ENCODE measurements around the gene PPP6R1.
A peak's percentile ranks its signal among the peaks of the same experiment; 100 is the strongest.

PPP6R1 gene

GRCh38 chr19:55259540-55260210, 858 bp upstream of the PPP6R1 start:
- ATAC-seq (no peak), DNase-seq (no peak)

DNA sequence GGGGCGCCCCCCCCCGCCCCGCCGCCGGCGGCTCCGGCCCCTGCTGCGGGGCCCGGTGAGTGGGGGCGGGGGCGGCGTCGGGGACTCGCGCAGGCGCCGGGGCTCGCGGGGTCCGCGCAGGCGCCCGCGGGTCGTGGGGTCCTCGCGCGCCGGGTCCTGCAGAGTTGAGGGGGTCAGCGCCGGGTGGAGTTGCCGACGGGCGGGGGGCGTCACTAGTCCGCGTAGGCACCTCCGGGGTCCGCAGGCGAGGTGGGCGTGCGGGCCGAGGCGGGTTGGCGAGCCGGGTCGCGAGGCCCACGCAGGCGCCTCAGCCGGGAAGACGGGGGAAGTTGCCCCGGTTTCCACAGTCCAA, 365 bp downstream of the PPP6R1 start:
- DNase-seq: peak; percentile 66

DNA sequence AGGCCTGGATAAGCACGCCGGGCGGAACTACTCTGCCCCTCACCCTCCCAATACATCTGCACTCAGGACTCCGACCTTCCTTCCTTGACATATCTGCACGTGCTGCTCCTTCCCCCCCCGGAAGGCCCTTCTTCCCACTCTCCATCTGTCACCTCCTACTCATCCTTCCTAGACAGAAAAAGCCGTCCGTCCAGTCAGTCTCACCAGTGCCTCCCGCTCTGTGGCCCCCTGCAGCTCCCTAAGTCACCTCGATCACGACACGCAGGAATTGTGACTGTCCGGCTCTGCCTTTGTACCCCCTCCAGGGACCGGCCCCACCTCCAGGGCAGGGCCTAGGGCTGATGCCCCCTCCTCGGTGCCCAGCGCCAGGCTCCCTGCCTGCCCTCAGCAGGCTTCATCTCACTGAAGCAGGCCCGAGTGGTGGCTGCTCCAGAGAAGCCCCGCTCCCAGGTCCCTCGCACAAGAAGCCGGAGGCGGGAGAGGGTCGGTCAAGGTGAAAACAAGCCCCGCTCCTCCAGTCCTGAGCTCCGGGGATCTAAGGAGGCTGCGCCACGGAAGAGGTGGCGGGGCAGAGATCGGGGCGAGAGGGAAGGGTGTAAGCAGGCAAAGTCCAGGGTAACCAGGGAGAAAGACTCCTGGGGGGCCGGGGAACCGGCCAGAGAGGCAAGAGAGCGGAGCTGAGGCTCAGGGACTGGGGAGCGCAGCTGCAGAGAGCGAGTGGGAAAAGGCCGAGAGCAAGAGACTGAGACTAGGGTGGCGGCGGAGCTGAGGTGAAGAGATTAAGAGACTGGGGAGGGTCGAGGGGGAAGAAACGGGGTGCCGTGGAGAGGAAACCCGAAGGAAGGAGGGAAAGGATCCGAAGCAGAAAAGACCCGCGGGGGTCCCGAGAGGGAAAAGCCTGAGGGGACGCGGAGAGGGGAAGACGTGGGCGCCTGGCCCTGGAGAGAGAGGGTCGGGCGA, 1.1 kb downstream of the PPP6R1 start:
- no peak for ATAC-seq
- DNase-seq: peak; percentile 47

More for the DNA sequence above, 365 bp downstream of the PPP6R1 start:
- ATAC-seq: peak; percentile 3

- DNase-seq (peak; percentile 31), ATAC-seq (no peak)
These were observed 2.0 kb downstream of the PPP6R1 start for GRCh38 chr19:55256562-55257460.

DNA sequence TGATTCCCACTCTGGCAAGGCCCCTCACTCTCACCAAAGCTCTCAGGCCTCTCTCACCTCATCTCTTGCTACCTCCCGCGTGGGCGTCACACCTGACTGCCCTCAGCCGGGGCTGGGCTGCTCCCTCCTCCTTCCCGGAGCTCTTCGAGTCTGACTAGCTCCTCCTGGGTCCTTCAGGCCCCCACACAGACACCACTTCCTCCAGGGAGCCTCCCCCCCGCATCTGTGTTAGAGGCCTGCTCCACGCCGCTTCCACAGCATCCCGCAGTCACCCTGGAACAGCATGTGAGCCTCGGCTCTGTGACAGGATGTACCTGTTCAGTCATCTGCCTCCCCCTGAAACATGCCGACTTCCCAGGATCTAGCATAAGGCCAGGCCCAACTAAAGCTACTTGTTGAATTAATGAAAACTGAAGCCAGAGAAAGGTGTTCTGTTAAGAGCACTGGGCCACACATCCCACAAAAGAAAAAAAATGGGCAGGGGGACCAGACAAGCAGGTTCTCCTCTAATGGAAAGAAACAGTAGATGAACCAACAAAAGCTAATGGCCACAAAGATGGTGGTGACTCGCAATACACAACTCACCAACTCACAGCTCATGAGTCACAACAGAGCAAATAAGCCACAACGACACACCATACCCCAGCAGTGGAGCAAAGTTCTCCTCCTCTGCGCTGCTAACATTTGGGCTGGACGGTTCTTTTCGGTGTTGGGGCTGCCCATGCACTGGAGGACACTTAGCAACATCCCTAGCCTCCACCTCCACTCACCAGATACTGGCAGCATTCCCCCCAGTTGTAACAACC, 3.0 kb downstream of the PPP6R1 start:
- DNase-seq: peak; percentile 76
- peak; percentile 24 for ATAC-seq

GRCh38 chr19:55254625-55254977, 4.2 kb downstream of the PPP6R1 start:
- no peak for DNase-seq
- no peak for ATAC-seq

DNA sequence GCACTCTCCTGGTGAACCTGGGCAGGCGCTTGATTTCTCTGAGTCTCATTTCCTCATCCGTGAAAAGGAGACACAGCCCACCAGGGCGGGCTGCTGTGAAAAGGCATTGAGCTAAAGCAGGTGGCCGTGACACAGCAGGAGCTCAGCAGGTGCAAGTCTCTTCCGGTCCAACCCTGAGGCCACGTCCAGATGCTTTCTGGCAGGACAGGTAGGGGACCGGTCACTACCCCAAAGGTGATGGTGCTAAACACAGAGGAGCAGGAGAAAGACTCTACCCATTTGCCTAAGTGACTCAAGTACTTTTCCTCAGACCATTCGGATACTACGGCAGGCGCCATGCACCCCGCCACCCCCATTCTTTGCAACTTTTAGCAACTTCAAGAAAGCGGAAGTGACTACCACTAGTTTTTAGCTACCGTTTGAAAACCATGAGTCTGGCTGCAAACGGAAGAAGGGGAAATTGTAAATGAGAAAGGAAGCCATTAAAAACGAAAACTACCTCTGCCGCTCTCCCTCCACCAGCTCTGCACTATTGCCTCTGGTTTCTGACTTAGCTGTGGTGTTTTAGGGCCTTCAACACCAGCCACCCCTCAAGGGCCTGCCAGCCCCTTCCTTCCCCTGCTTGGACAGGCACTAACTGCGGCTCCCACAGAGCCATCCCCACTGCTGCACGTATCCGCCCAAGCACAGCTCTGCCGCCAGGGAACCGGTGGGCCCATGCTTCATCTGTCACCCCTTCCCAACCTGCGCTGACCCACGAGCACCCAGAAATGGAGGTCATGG, 4.8 kb downstream of the PPP6R1 start:
- ATAC-seq (peak; percentile 10), DNase-seq (peak; percentile 59)

DNA sequence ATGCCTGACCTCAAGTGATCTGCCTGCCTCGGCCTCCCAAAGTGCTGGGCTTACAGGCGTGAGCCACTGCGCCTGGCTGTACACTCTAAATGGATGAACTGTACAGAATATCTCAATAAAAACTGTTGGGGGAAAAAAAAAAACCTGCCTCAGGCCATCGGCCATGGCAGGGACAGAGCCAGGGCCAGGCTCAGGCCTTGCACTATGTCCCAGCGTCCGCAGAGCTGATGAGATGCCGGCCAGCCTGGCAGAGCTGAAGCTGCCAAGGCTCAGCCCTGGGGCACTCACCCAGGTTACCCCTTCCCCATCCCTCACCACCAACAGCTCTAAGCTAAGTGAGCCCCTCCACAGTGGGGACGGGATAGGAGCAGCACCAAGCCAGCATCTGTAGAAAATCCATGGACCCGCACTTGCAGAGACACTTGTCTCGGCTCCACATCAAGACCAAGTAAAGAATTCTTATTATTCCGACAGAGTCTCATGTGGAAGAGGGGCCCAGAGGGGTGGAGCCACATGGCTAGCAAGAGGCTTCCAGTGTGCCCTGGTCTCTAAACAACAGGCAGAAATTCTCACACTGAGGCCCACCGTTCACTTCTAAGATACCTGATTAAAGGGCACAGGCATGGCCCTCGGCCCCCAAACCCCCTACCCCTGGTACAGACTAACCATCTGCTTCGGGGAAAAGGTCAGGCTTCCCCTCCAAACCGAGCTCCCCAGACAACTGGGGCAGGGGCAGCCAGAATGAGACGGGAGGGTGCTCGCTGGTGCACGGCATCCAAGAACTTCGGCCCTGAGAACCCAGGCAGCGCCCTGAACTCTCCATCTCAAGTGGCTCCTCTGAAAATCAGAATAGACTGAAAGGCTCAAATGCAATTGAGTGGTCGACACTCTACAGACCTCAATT, 5.8 kb downstream of the PPP6R1 start:
- DNase-seq (peak; percentile 24), ATAC-seq (no peak)

DNA sequence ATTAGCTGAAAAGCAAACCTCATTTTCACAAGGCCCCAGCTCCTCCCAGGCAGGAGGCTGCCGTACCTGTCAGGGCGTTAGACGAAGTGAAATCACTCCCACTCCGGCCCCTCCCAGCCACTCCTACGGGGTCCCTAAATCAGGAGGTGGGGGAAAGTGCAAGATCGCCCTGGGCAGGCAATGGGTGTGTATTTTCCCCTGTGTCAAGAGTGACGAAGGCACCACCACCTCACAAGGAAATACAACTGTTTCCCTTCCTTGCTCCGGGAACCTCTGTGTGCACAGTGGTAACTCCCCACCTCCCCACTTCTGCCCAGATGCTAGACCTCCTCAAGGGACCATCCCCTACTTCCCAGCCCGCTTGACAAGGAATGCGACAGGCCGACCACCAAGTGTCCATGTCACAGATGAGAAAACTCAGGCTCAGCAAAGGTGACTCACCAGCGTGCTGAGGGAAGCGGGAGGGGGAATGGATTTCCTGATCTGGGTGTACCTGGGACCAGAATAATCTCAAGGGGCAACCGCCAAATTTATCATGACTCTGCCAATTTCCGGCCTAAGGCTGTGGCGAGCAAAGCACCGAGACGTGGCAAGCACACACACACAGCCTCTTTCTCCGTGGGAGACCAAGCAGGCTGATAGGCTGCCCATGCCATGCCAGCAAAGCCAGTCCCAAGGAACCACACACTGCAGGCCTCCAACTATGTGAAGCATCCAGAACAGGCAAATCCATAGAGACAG, 7.3 kb downstream of the PPP6R1 start:
- ATAC-seq (peak; percentile 44), DNase-seq (peak; percentile 62)

GRCh38 chr19:55250262-55251036, 8.4 kb downstream of the PPP6R1 start:
- no peak for ATAC-seq

DNA sequence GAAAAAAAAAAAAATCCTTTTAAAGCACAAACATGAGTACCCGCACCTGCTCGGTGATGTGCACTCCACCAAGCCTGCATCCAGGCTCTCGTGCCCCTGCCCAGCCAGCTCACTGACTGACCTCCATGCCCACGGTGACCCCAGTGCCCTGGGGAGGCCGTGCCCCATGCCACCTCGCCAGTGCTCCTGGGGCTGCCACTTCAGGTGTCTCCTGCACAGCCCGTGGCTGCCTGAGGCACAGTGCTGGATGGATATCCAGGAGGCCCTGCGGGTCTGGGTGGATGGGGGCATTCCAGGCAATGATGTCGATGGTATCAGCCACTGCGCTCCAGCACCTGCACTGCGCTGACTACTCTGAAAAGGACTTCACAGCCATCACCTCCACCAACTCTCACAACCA, 9.0 kb downstream of the PPP6R1 start:
- DNase-seq (no peak), ATAC-seq (no peak)

More at GRCh38 chr19:55250262-55251036, 8.4 kb downstream of the PPP6R1 start:
- DNase-seq: no peak

- ATAC-seq: no peak
- DNase-seq: no peak
These were observed 10.1 kb downstream of the PPP6R1 start for GRCh38 chr19:55248704-55249103.

DNA sequence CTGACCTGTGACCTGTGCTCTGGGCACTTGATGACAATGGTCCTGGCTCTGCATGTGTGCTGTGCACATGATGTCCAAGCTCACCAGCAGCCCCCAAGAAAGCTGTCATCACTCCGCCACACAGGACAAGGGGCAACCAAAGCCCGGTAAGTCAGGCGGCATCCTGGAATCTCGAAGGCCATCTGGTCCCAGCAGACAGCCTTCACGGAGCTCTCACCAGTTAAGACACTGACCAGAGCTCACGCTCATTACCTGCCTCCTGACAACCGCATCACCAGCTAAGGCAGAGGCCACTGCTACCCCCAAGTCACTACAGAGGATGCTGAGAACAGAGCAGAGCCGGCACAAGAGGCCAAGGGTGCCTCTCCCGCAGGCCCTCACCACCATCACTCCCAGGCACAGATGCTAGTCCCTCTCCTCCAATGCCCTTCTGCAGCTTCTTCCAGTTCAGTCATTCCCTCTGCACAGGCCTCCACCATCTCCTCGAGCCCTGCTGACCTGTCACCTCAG, 10.6 kb downstream of the PPP6R1 start:
- DNase-seq (no peak), ATAC-seq (no peak)

GRCh38 chr19:55247621-55248099, 11.2 kb downstream of the PPP6R1 start:
- ATAC-seq (no peak), DNase-seq (no peak)

DNA sequence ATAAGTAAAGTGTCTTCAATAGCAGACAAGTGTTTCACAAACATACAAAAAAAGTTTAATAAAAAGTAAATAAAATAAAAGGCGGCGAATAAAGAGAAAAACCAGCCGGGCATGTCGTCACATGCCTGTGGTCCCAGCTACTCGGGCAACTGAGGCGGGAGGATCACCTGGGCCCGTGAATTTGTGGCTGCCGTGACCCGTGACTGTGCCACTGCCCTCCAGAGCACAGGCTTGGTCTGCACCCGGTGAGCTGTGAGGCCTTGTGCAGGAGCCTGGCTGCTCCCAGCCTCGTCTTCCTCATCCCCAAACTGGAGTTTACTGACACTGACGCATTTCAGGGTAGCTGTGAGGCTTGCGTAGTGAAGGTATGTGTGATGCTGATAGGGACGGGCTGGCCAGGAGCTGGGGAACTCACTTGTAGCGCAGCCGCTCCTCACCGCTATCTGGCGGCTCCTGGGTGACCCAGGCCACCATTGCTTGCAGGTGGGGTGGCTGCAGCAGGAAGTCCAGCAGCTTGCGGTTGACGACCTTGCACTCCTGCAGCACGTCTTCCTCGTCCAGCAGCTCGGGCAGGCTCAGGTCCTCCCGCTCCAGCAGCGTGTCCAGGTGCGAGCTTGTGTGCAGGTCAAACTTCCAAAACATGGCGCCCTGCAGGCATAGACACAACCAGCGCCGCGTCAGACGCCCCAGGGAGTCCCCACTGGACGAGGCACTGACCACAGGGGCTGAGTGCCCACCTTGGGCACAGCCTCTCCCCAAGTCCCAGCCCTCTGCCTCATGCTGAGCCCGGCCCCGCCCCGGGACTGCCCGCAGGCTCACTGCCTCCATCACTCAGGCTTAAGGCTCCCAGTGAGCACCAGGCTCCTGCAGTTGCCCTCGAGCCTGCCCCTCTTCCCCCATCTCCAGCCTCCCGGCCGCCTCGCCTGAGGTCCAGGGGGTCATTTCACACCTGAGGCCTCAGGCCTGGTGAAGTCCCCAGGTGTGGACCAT, 12.1 kb downstream of the PPP6R1 start:
- DNase-seq: no peak
- ATAC-seq: no peak

DNA sequence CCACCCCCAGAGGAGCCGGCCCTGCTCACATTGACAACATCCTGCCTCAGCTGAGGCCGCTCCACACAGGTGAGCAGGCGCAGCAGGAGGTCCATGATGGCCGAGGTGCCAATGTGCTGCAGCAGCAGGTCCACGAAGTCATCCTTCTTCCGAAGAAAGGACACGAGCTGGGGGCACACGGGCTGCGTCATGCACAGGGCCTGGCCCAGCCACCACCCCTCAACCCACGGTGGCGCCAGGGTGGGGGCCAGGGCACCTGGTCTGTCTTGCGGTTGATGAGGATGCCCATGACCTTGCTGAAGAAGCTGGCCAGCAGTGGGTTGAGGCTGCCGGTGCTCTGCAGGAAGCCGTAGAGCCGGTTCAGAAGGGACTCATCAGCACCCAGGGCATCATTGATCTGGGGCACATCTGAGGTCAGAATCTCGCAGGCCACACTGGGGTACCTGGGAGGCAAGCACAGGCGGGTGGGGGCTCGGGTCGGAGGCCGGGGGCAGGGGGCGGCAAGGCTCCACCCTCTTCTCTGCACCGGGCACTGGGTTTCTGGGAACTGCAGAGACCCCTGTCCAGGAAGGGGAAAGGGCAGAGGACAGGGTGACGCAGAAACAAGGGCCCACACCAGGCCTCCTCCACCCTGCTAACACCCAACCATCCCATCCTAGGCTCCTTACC, 13.4 kb downstream of the PPP6R1 start:
- ATAC-seq (no peak), DNase-seq (no peak)
